ENCODE results near the gene RINT1.
"Not testable (repeated sequence)": the region's sequence is repeated elsewhere in the genome, so short reads cannot be mapped to it uniquely, and the experiment has no call there.

The RINT1 gene

DNA sequence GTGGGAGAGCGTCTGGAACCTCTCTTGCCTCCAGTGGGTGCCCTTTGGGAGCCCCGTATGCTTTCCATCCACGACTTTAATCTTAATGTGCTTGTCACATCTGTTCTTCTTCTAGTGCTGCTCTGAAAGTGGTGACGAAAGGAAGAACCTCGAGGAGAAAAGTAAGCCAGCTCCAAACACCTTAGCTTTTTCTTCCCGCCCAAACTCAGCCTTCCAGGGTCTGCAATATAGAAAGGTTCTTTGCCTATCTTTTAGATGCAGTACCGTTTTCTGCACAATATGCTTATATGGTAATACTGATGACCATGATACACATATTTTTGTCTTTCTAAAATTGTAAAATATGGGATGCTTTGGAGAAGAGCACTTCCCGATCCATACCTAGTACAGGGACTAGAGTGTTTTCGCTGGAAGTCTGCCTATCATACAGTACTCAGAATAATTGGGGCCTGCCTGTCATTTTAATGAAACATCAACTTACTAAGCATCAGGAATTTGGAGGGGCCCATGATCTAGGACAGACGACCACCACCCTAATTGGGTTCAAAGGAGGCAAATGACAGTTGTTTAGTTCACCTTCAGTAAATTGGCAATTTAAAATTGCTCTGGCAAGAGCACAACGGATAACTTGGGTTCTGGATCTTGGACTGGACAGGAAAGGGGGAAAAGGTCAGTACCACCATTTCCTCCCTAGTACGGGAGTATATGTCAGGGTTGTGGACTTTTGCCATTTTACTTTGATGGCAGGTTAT is 884 bp downstream of the RINT1 start:
- no peak for DNase-seq (ENCODE audit: low read depth)

DNA sequence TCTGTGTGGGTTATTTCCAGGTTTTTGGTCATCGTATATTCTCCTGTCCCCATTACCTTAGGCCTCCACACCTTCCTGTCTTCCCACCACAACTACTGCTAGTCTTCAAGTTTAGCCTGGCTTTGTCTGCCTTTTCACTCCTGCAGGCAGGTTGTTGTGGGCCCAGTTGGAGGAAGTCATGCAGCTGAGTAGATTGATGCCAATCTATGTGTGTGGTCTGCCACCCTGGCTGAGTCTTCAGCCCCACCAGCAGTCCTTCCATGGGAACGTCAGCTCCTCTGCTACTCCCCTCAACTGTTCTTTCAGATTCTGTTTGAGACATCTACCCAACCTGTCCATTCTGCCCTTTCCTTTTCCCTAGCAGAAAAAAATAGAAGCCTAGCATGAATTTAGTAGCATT is 6.3 kb downstream of the RINT1 start:
- DNase-seq (ENCODE audit: low read depth): no peak

DNA sequence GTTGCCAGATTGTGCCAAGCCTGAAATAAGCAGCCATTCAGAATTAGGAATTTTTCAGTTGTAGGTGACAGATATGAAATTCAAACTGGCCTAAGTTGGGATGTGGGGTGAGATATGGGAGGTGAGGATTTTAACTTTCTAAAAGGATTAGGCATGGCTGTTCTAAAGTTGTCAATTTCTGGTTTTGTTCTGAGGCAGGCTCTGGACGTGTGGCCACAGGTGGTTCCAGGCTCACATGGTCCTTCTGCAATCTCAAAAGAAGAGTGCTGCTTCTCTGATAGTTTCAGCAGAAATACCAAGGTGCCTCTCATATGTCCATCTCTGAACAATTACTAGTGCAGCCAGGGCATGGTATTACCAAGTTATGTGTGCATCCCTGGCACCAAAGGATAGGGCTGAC is 27.9 kb downstream of the RINT1 start:
- DNase-seq (ENCODE audit: low read depth): no peak

DNA sequence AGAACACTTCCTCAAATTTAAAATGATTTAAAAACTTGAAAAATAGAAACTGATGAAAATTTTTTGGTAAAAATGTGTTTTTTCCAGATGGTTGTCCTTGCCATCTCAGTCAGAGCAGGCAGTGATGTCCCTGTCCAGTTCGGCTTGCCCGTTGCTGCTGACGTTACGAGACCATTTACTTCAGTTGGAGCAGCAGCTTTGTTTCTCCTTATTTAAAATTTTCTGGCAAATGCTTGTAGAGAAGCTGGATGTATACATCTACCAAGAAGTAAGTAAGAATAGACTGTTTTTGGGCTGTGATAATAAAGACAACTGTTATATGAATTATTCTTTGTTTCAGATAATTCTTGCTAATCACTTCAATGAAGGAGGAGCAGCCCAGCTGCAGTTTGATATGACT is 33.2 kb downstream of the RINT1 start:
- DNase-seq (ENCODE audit: low read depth): no peak

DNA sequence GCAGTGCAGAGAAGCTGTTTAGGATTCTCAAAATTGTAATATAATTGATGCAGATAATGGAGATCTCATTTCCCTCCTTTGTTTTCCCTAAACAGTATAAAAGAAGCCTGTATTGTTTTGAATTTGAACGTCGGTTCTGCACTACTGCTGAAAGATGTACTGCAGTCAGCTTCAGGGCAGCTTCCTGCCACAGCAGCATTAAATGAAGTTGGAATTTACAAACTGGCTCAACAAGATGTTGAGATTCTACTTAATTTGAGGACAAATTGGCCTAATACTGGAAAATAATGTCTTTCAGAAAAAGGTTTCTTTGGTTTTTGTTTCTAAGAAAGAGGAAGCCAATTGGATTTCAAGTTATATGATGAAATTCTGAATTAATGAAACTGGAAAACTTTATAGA is 35.0 kb downstream of the RINT1 start:
- no peak for DNase-seq (ENCODE audit: low read depth)

DNA sequence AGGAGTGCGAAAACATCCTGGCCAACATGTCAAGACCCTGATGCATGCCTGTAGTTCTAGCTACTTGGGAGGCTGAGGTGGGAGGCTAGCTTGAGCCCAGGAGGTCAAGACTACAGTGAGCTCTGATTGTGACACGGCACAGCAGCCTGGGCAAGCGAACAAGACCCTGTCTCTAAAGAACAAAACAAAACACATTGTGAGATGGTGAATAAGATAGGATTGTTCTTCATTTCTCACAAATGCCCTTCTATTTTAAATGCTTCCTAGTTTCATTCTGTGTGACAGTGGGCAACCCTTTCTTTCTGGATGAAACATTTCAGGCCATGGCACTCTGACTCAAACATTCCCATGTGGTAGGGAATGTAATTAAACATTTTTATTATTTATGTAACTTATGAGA is 35.8 kb downstream of the RINT1 start:
- DNase-seq (ENCODE audit: low read depth): no peak

DNA sequence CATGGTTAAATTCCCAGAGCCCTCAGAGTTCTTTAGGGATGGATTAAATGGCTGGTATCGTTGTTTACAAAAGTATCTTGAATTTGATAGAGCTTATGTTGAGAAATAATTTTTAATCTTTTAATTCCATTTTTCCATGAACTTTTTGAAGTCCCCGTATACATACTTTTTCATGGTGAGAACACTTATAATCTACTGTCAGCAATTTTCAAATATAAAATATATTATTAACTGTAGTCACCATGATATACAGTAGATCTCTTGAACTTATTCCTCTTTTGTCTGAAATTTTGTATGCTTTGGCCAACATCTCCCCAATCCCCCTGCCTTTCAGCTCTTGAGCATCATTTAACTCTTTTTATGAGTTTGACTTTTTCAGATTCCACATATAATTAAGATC is 39.9 kb downstream of the RINT1 start:
- DNase-seq (ENCODE audit: low read depth): no peak

DNA sequence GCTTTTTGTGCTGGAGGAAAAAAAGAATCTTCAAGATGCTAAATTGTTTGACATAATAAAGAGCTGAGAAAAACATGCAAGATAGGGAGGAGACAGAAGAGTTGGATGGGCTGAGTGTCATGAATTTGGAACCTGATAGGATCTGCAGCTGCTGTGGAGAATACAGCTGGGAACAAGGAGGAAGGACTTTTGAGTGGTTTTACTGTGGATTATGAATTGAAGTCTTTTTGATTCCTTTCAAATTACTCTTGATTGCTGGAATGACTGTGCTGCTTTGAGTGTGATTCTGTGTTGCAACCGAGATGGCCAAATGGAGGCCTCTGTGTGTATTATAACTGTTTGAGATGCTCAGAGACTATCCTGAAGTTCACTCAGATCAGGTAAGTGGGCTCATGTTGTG is 45.2 kb downstream of the RINT1 start:
- DNase-seq (ENCODE audit: low read depth): no peak

DNA sequence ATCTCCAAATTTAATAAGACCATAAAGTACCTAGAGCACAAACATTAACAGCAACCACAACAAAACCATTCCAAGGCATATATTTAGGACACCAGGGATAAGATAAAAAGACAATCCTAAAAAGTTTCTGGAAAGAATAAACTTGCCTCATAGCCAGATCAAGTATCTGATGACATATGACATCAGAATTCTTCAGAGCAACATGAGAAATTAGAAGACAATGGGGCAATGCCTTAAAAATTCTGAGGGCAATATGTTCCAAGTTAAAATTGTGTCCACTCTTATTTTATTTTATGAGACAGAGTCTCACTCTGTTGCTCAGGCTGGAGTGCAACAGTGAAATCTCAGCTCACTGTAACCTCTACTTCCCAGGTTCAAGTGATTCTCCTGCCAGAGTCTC is 46.5 kb downstream of the RINT1 start:
- no peak for DNase-seq (ENCODE audit: low read depth)

DNA sequence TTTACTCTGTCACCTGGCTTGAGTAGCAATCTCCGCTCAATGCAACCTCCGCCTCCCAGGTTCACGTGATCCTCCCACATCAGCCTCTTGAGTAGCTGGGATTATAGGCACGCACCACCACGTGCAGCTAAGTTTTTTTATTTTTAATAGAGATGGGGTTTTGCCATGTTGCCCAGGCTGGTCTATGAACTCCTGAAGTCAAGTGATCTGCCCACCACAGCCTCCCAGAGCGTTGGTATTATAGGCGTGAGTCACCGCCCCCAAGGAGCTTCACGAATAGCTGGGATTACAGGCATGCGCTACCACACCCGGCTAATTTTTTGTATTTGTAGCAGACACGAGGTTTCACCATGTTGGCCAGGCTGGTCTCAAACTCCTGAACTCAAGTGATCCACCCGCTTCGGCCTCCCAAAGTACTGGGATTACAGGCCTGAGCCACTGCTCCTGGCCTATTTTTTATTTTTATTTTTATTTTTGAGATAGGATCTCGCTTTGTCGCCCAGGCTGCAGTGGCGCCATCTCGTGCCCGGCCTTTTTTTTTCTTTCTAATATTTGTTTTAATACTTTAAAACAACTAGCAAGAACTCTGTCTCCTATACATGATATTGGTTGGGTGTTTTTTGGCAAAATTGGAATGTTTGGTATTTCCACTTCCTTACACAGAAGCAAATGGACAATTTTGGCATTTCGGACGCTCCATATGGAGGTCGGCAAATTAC is 48.2 kb downstream of the RINT1 start:
- no peak for DNase-seq (ENCODE audit: low read depth)

DNA sequence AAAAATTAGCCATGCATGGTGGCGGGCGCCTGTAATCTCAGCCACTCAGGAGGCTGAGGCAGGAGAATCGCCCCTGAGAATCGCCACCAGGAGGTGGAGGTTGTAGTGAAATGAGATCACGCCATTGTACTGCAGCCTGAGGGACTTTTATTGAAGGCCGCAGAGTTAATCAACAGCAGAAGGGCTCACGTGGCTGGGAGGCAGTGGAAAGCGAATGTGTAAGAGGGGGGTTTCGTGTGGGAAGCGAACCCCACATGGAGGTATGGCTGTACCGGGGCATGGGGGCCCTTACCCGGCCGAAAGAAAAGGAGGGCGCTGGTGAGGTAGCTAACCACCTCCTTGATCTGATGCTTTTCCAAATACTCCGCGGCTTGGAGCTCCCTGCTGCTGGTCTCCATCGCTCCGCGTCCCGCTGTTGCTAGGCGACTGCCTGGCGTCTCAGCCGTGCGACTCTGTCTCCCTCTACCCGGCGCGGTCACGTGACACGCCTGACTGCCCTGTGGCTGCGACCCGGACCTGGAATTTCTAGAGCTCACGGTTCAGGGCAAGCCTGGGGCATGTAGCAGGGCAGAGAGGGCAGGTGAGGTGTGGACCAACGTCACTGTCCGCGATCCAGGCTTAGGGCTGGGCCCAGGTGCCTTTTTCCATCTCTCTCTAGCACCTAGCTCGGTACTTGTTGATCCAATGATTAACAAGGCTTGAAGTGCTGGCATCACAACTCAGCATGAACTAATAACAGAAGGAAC is 49.2 kb downstream of the RINT1 start, which contains the start of gene EFCAB10:
Gene EFCAB10, minus strand, starts transcription at position 428 of the 746 bp plus-strand sequence. Its CDS starts 30 bp downstream, at position 398.
- no peak for DNase-seq (ENCODE audit: low read depth)

DNA sequence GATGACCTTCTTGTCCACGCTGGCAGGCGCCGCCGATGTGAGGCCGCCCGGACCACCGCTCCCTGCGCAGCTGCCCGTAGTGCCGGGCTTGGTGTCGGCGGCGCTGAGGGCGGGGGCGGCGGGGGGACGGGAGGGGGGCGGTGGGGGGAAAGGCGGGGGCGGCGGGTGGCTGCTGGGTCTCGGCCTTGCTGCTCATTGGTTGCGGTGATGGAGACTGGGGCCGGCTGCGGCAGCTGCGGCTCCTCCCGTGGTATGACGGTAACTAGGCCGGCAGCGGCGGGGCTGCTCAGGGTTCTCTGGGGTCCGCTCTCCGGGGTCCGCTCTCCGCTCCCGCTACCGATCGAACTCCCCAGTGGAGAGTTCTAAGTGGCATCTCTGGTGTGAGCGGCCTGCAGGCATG is 51.1 kb downstream of the RINT1 start:
- DNase-seq (ENCODE audit: low read depth): no peak

DNA sequence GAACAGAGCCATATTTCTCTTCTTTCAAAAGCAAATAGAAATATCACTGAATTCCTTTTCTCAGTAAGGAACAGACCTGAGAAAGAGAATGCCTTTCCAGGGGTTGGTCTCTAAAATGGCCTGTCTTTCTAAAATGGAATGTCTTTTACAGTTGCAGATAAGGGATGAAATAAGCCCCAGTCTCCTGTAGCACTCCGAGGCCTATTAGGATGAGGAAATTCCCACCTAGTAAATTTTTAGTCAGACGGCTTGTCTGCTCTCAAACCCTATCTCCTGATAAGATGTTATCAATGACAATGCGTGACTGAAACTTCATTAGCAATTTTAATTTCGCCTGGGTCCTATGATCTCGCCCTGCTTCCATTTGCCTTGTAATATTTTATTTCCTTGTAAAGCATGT is 52.2 kb downstream of the RINT1 start:
- DNase-seq (ENCODE audit: low read depth): no peak

DNA sequence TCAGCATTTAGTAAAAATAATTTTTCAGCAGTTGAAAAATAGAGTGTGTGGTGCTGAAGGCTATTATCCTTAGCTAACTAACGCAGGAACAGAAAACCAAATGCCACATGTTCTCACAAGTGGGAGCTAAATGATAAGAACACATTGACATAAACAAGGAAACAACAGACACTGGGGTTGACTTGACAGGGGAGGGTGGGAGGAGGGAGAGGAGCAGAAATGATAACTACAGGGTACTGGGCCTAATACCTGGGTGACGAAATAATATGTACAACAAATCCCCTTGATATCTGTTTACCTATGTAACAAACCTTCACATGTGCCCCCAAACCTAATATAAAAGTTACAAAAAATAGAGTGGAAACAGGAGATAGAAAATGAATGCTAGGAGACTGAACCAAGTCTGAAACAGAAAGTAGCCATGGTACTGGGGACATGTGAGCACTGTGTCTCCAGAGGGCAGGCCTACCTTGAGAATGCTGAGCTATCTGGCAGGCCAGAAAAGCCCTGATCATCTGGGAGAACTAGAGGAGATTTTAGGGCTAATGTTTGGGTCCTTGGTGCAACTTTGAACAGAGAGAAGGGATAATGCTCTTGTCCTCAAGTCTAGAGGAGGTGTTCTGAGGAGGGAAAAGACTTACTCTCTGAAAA is 54.0 kb downstream of the RINT1 start:
- DNase-seq (ENCODE audit: low read depth): no peak

DNA sequence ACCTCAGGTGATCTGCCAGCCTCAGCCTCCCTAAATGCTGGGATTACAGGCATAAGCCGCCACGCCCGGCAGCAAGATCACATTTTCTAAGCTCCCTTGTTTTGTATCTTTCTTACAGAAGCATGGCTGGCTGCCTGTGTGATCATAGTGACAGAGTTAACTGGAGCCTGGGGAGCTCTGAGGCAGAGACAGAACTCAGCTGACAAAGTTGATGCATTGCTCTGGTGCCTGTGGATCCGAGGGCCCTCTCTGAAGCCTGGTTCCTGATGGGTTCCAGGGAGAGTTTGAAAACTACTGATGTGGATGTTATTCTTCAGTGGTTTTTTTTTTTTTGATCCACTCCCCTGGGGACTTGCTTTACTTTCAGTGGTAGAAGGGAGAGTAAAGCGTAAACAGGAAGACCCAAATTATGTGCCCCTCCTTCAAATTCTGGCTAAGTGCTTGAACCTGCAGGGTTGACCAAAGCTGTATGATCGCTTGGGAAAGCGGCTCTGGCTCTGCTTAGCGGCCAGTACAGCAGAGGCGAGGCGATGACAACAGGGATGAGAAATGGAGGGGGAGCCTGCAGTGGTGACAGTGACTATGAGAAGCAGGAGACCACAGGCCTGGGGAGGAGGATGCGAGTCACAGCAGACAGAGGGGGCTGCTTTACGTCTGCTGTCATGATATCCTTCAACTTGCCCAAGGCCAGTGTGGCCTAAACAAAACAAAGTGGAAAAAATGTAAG is 56.1 kb downstream of the RINT1 start:
- no peak for DNase-seq (ENCODE audit: low read depth)

DNA sequence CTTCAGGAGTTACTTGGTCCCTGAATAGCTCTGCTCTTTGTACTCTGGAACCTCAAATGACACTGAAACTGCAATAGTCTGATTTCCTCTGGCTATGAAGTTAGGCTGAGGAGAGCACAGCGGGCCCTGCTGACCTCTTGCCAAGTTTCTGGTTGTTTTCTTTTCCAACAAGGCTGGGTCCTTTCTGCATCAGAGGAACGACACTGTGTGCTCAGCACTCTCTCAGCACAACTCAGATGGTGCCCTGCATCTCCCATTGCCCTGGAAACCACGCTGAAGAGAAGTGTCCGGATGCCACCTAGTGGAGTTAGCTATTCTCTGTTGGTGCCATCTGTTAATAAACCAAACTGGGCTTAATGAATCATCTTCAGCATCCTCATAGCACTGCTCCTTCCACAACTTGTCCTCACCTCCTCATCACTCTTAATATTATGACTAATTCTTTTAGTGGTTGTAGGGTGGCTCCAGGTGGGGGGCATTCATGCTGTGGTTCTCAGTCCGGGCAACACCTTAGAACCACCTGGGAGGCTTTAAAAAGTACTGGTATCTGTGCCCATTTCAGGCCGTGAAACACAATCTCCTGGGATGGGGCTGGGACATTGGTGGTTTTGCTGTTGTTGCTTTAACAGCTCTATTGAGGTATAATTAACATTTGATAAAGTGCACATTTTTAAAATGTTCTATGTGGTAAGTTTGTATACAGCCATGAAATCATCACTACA is 57.5 kb downstream of the RINT1 start:
- DNase-seq (ENCODE audit: low read depth): no peak

DNA sequence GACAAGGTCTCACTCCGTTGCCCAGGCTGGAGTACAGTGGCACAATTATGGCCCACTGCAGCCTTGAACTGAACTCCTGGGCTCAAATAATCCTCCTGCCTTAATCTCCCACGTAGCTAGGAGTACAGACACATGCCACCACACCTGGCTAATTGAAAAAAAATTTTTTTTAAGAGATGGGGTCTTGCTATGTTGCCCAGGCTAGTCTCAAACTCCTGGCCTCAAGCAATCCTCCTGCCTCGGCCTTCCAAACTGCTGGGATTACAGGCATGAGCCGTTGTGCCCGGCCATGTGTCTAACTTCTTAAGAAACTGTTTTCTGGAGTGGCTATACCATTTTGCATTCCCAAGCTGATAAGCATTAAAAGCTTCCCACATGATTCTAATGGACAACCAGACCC is 58.8 kb downstream of the RINT1 start:
- DNase-seq (ENCODE audit: low read depth): no peak

DNA sequence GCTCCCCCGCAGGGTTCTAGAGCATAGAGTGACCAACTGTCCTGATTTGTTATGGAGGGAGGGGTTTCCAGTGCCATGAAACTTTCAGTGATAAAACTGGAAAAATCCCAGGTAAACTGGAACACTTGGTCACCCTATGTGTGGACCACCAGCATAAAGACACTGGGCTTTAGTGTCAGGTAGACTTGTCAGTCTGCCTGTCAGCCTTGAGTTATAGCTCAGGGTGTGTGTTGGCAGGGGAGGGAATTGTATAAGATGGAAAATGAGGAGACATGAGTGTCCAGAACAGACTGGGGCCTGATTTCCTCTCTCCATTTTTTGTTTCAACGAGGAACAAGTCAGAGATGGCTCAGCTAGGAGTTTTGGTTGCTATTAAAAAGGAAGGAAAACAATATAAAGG is 59.5 kb downstream of the RINT1 start:
- no peak for DNase-seq (ENCODE audit: low read depth)

DNA sequence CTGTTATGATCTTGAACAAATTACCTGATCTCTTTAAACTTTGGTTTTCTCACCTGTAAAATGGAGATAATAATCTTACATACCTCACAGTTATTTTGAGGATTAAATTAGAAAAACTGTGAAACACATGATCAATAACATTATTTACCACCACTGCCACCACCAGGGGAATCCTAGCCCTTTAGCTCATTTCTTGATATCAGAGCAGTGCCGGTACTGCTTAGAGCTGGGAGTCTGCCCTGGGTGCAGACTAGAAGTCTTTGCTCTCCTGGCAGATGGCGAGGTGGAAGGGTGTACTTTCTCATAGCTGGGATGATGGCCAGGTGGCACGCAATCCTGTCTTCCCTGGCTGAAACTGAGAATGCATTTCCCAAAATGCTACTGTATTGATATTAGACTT is 62.0 kb downstream of the RINT1 start:
- DNase-seq (ENCODE audit: low read depth): no peak

DNA sequence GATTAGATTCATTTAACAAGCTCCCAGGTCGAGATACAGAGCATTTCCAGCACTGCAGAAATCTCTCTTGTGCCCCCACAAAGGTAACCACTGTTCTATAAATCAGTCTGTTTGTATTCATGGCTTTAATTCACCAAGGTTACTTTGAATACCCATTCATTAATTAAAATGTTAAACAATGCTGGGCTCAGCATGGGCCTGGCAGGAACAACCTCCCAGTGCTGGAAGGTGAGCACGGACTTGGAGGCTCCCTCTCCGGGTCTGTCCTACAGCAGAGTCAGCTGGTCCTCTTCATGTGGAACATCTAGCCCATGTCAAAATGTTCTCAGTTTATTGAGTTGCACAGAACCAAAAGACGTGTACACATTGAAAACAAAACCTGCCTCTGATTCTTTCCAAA is 64.9 kb downstream of the RINT1 start:
- DNase-seq (ENCODE audit: low read depth): no peak

DNA sequence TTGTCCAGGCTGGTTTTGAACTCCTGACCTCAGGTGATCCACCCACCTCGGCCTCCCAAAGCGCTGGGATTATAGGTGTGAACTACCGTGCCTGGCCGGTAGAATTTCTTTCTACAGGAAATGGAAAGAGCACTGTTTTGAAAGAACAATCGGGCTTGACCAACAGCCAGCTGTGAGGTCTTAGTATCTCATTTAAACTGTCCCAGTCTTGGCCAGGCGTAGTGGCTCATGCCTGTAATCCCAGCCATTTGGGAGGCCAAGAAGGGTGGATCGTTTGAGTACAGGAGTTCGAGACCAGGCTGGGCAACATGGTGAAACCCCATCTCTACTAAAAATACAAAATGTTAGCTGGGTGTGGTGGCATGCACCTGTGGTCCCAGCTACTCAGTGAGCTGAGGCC is 67.1 kb downstream of the RINT1 start:
- DNase-seq (ENCODE audit: low read depth): not testable (repeated sequence)
